Left renal cortex interstitium (tissue), 4 donors: ENCODE measurements around the gene C2orf74. TPM values are rescaled to one million over a fixed set of nuclear protein-coding genes. Genes with fewer than 3 reads are reported as not detected.
A peak's percentile ranks its signal among the peaks of the same experiment; 100 is the strongest.
"Not testable (repeated sequence)": the region's sequence is repeated elsewhere in the genome, so short reads cannot be mapped to it uniquely, and the experiment has no call there.

Experiments
- DNase-seq, 4 donors: peaks; one replicate each; pipeline ENCODE4 v3.0.0-alpha.2; 2013; ENCODE audit warnings: low read depth in 4 of 4, low spot score in 2 of 4, missing footprints in 1 of 4
- polyA plus RNA-seq, 4 donors: library from polyadenylated mRNA; unstranded; fragments of 120-200 nt; gene quantifications; one replicate each; pipeline ENCODE4 v1.2.1, GENCODE V29; 2013; ENCODE audit not compliant: insufficient read length in 4 of 4

Gene C2orf74
- polyA plus RNA-seq = 10 to 100 TPM; 26.5 to 57.8 (median 40.5) TPM

DNA sequence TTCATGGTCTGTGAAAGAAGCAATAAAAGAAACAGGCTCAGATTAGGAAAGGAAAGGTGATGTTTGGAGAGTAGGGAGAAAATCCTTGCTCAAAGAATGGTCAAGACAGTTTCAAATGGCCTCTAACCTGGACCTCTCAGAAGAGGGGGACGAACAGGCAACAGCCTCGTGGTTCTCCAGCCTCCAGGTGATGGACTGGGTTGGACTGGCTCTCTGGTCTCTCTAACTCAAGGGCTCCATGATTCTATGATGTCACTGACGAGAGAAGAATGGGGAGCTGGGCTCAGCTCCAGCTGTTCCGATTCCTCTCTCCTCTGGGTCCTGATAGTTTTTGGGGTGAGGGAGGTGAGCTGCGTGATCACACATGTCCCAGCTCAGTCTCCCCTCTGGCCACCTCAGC is at the start of gene C2orf74:
C2orf74 (plus strand) TSS at position 301 of the 400 bp plus-strand sequence. CDS start 327 bp downstream, outside the sequence.
- DNase-seq = no peak

DNA sequence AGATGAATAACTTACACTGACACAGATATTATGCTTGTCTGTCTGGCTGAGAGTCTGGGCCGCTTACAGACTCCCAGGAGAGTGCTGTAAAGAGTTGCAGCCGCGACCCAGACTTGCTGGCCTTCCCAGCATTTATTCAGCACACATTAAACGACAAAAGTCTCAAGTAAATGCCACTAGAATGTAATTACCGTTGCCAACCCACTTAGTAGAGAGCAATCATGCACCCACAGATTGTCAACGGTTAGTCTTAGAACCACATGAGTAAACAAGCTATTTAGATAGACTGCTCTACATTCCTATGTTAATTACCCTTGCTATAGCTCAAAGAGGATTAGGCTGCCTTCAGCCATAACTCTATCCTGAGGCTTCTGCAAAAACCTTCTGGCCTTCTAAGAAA is 47.8 kb upstream of the C2orf74 start:
- DNase-seq = no peak

DNA sequence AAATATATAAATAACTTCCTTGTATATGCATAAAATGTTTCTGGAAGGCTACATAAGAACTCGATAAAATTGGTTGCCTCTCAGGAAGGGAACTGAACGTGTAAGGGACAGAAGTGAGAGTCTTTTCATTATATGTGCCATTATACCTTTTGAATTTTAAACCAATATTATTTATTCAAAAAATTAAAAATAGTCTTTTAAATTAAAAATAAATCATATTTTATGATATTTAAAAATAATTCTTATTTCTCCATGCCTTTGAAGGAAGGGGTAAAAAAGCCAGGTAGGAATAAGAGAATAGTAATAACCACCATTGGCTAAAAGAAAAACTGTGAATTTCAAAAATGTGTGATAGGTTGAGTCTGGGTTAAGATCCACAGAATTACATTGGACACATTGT is 45.7 kb upstream of the C2orf74 start:
- DNase-seq = no peak

DNA sequence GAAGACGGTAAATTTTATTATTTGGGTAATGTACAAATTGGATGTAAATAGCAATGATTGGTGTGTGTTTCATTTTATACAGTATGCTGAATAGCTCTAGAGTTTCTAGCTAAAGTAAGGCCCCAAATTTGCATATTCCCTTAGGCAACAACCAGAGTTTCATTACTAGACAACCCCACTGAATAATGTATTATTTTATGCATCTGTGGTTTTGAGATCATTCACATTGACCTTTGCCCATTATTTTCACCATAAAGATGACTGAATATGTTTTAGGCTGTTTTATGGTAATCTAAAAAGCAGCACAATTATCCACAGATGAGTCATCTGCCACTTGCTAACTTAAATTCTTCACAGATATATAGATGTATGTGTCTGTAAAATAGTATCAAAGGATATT is 44.5 kb upstream of the C2orf74 start:
- peak in 1 of 4 donors; percentile 7 for DNase-seq

DNA sequence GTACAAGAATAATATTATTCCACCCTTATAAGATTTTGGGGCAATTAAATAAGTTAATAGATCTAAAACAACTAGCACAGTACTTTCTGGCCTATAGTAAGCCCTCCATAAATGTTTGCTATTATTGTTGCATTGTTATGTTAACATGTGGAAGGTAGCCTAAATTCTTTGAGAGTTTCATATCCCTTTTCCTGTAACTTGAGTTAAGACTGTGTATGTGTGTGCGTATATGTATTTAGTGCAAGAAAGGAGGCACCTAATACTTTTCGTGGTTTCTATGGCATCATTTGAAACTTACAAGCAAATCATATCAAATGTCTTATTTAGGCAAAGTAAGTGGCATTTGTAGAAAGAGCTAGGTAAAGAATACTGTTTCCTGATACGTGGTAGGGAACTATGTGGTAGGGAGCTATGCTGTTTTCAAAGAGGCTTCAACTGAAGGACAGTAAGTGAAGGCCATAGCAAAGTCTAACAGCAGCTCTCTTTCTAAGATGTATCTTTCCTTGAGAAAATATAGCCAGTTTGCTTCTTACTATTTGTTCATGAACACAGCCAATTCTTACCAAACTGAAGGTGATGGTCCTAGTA is 36.8 kb upstream of the C2orf74 start:
- DNase-seq = no peak

DNA sequence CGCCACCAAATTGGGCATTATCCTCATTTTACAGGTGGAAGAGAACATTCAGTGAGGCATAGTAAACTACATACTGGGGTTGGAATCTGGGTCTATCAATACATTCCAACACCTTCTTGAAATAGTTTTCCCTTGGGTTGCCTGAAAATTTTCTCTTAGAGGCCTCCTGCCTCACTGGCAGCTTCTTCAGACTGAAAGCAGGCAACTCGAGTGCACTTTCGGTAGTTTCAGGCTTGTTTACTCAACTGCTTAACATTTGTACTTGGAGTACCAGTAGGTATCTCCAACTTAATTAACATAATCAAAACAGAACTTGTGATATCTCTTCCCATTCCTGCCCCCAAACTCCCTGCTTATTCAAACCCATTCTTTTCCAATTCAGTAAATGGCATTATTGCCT is 36.2 kb upstream of the C2orf74 start:
- DNase-seq = no peak

DNA sequence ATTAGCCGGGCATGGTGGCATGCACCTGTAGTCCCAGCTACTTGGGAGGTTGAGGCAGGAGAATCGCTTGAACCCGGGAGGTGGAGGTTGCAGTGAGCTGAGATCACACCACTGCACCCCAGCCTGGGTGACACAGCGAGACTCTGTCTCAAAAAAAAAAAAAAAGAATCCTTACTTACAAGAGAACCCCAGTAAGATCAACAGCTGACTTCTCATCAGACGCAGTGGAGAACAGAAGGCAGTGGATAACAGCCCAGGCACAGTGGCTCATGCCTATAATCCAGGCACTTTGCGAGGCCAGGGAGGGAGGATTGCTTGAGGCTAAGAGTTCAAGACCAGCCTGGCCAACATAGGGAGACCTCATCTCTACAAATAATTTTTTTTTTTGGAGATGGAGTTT is 33.9 kb upstream of the C2orf74 start:
- not testable (repeated sequence) for DNase-seq

DNA sequence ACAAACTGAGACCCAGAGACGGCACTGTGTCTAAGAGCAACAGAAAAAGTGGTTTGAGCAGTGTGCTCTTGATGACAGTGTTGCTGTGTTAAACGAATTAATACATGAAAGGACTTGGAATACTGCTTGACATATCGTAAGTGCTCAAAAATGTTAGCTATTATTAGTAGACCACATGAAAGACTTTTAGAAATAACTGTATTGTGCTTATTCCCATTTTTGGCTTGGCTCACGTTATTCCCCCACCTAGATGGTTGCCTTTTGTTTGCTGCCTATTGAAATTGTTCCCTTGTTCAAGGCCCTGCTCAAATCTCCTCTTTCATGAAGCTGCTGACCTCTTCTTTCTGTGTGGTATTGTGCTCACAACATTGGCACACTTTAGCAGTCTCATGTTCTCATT is 27.8 kb upstream of the C2orf74 start:
- DNase-seq = no peak

DNA sequence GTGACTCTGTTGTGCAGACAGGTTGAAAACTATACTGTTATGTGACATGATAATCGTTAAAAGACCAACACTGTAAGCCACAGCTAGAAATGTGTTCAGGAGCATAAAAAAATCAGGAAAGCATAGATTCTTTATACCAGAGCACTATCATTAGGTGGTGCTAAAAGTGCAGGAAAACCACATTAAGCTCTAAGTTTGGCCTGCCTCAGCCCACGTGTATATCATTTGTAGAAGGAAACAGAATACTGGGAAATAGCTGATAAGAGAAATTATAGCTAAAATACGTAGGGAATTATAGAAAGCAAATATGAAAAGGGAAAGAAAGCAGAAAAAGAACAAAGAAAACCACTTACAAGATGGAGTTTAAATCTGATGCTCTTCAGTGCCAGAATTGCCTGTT is 26.5 kb upstream of the C2orf74 start:
- peak in 2 of 4 donors; percentile 7 to 21 for DNase-seq

DNA sequence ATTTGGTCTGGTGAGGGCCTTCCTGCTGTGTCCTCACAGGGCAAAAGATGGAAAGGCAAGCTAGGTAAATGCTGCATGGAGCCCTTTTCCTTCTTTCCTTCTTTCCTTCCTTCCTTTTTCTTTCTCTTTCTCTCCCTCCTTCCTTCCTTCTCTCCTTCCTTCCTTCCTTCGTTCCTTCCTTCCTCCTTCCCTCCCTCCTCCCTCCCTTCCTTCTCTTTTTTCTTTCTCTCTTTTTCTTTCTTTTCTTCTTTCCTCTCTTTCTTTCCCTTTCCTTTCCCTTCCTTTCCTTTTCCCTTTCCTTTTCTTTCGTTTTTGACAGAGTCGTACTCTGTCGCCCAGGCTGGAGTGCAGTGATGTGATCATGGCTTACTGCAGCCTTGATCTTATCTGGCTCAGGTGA is 23.1 kb upstream of the C2orf74 start:
- no peak for DNase-seq

DNA sequence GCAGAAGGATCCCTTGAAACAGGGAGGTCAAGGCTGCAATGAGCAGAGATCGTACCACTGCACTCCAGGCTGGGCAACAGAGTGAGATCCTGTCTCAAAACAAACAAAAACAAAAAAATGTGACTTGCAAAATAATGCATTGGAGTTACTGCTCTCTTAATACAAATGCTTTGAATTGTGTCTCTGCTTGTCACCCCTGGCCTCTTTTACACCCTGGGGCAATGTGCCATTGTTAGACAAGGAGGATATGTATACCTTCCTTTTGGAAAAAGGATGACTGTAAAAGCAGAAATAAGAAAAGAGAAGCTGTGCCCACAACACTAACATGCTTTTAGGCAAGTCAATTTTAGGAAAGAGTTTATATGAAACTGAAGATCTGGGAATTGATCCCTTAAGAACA is 20.8 kb upstream of the C2orf74 start:
- no peak for DNase-seq

DNA sequence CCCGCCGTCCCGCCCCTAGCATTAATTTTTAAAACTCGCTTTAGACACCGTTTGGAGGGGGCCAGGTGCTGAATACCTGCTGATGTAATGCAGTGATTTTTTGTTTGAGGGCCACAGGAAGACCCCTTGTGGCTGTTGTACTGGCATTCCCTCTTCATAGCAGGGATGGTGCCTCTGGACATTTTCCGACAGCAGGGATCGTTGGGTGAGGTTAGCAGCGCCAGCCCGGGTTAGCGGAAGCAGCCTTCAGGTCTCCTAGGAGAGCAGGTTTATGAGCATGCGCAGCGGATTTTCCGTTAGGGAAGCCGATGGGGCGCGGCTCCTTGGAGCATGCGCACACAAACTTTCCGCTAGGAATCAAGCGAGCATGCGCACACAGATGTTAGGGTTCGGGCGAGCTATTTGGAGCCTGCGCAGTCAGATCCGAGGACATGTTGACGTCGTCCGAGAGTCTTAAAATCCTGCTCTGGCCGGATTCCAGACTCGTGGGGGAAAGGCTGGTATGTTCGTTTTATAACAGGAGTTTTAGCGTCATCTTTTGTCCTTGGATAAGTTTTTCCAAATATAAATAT is 17.2 kb upstream of the C2orf74 start:
- DNase-seq = peak; percentile 97 to 99 (median 98)

DNA sequence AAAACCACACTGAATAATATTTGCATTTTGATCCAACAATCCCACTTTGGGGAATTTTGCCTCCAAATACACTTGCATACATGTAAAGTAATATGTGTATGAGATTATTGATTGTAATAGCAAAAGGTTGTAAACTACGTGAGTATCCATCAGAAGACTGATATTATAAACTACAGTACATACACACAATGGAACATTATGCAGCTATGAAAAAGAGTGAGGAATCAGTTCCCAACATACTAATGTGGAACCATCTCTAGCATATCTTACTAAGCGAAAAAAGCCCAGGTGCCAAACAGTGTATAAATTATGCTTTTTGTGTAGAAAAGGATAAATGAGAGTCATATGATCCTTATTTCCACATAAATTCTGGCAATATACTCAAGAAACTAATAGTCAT is 16.0 kb upstream of the C2orf74 start:
- DNase-seq = no peak

DNA sequence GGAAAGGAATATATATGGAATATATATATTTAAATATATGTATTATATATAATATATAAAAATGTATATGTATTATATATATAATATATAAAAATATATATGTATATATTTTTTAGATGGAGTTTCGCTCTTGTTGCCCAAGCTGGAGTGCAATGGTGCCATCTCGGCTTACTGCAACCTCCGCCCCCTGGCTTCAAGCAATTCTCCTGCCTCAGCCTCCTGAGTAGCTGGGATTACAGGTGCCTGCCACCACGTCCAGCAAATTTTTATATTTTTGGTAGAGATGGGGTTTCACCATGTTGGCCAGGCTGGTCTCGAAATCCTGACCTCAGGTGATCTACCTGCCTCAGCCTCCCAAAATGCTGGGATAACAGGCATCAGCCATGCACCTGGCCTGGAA is 13.9 kb upstream of the C2orf74 start:
- DNase-seq = not testable (repeated sequence)

DNA sequence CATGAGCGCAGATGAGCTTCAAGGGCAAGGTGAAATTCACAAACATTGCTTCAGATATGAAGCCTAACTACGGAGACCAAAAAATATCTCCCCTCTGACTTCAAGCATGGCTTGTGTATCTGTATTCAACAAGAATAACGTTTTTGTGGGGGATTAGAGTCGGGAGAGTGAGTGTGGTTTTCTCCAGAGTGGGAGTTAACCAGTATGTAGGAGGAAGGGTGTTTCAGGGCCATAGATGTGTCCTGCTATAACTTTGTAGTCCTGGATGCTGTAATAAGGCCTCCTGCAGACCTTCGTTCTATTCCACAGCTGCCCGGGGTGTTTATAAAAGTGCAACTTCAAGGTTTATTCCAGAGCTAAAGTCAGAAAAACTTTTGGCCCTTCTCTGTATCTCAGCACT is 12.9 kb upstream of the C2orf74 start:
- no peak for DNase-seq

DNA sequence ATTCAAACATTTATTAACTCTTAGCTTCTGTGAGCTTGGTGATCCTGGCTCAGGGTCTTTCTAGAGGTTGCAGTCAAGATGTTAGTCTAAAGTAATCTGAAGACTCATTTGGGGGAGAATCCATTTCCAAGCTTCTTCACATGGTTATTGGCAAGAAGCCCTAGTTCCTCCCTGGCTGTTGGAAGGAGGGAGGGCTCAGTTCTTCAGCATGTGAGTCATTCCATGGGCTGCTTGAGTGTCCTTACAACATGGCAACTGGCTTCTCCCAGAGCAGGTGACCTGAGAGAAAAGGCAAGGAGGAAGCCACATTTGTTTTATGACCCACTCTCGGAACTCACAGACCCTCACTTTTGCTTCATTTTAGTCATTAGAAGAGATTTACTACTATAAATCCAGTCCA is 10.6 kb upstream of the C2orf74 start:
- DNase-seq = no peak

DNA sequence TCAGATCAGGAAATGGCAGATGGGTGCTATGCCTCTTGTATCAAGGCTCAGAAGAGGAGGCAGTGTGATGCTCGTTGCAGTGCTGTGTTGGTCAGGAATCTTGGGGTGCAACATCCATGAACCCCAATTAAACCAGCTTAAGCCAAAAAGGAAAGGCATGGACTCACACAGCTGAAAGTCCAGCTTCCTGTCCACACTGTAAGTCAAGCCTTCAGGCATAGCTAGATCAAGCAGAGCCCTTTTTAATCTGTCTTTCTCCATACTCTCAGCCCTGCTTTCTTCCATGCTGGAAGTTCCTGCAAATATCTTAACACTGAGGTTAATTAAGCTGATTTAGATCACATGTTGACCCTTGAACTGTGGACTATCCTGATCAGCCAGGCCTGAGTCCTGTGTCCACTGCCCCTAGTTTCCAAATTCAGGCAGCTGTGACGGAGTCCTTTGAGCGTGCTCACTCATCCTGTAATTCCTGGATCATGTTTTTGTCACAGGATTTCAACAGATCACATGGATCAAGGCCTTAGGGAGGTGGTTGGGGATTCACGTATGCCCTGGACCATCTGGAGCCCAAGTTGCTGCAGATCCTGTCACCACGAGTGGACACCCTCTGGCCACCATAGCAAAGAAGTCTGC is 4.5 kb upstream of the C2orf74 start:
- DNase-seq = no peak

DNA sequence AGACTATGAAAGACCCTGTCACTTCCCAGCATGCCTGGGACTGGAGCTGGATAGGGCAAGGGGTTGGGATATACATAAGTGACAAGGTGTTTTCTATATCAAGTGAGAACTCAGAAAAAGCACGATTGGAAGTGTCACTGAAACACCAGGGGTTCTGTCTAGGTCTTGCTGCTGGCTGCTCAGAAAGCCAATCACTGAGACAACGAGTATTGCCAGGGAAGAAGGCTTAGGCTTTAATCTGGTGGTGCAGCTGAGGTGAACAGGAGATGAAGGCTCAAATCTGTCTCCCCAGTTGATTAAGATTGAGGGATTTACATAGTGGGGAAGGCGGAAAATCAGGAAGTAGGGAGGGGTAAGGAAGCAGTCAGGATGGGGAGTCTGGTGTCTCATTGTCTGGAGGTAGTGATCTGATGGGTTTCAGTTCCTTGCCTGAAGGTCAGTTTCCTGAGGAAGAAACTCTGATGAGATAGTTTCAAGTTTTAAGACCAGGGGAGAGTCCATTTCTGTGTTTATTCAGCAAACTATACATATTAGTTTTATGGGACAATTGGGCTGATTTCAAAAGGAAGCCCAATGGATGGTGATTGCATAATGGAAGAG is 3.5 kb upstream of the C2orf74 start:
- no peak for DNase-seq

DNA sequence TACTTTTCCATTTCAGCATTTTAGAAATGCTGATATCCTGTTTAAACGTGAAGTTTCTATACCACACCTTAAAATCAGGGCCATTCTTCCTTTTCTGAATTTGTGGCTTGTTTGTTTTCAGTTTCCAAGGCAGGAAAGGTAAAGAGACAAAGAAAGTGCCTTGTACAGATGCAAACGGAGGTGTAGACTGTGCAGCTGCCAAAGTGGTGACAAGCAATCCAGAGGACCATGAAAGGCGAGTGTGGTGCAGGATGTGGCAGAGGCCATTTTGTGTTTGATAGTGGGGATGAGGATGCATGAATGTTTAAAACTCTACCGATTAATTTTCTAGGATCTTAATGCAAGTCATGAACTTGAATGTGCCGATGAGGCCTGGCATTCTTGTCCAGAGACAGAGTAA is 733 bp downstream of the C2orf74 start:
- DNase-seq = no peak

DNA sequence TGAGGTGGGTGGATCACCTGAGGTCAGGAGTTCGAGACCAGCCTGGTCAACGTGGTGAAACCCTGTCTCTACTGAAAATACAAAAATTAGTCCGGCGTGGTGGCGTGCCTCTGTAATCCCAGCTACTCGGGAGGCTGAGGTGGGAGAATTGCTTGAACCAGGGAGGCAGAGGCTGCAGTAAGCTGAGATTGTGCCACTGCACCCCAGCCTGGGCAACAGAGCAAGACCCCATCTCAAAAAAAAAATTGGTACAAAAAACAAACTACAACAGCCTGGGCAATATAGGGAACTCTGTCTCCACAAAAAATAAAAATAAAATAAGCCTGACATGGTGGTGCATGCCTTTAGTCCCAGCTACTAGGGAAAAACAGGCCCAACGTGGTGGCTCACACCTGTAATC is 3.1 kb downstream of the C2orf74 start:
- not testable (repeated sequence) for DNase-seq

DNA sequence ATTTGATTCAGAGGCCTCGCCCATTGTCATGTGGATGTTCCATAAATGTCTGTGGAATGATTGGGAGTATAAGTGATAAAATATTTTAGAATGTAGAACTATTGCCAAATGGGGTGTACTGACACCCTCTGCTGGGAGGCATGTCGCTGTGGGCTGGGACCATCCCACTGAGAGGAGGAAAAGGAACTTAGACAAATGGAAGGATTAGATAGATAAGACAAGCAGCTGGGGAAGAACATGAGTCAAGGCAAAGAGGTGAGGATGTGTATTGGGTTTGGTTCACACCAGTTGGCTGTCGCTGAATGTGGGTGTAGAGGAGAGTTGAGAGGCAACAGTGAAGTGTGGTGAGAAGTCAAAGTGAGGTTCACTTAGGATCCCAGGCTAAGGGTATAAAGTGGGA is 4.0 kb downstream of the C2orf74 start:
- no peak for DNase-seq

DNA sequence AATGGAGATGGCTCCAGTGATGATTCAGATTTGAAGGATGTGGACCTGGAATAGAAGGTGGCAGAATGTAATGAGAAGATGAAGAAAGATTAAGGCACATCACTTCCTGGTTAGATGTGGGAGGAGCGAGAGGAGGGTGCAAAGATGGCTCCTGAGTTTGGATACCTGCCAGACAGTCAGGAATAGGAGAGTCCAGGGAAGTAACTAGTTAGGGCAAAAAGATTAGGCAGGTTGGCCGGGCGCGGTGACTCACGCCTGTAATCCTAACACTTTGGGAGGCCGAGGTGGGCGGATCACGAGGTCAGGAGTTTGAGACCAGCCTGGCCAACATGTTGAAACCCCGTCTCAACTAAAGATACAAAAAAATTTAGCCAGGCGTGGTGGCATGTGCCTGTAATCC is 5.6 kb downstream of the C2orf74 start:
- no peak for DNase-seq
